NOMO-1 treated with DMSO at 0.1 percent for 48 hours (cell line): Measurements from ENCODE around the gene ATP2C1.
"Not testable (repeated sequence)": the region's sequence is repeated elsewhere in the genome, so short reads cannot be mapped to it uniquely, and the experiment has no call there.

ENCODE experiments used
- DNase-seq: peaks from one replicate; lab custom pipeline; 2025; ENCODE audit not compliant: unreplicated experiment; lab: John Stamatoyannopoulos, UW

ATP2C1 gene

DNA sequence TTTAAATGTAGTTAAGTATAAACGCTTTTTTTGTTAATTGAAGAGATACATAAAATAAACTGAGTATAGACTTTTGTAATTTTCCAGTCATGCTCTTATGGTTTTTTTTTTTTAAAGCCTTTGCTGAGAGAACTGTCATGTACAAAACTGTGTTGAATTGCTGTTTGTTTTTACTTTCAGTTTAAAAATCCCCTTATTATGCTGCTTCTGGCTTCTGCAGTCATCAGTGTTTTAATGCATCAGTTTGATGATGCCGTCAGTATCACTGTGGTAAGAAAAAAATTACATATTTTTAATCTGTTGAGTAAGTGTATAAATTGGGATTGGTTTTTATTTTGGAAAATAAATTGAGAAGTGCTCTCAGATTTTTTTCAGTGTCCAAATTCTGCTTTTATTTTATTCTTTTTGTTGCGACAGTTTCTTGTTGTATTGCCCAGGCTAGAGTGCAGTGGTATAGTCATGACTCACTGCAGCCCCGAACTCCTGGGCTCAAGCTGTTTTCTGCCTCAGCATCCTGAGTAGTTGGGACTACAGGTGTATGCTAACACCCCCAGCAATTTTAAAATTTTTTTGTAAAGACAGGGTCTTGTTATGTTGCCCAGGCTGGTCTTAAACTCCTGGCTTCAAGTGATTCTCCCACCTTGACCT, 40.7 kb downstream of the ATP2C1 start:
- no peak for DNase-seq

DNA sequence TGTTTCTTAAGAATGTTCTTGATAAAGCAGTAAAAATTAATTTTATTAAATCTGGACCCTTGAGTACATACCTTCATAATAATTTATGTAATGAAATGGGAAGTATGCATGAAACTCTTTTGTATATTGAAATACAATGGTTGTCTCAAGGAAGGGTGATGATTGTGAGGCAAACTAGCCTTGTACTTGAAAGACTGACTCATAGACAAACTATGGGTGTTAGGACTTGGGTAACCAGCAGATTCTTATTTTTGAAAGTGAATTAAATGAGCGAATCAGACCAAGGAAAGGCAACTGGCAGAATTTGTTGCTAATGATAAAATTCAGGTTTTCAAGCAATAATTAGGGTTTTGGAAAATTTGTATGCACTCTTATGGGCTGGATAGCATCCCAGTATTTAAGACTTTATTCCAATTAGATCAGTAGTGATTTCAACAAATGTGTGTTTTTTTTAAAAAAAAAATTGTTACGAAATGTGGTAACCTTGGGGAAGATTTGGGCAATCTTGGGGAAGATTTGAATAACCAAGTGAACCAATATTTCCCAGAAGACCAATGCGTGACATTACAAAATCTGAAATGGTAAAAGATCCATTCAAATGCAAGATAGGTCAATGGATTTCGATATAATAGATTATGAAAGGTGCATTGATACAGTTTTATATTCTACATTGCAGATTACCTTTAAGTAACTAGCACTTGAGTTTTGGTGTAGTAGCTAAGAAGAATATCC, 42.0 kb downstream of the ATP2C1 start:
- no peak for DNase-seq

DNA sequence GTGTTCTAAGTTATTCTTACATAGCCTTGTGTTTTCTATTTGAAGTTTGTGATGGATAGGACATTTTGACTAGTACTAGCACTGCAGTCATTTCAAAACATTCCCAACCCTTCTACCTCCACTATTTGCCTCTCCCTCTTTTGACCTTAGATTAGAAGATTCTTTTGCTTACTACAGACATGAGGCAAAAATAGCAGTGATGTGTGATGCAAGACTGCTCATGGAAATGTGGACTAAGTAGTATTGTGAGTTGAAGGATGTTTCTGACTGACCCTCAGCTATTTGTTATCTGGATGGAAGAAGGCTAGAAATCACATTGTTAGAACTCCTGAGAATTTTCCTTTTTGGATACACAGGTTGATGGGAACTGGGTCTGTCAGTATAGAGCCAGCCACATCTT, 45.9 kb downstream of the ATP2C1 start:
- DNase-seq = no peak

DNA sequence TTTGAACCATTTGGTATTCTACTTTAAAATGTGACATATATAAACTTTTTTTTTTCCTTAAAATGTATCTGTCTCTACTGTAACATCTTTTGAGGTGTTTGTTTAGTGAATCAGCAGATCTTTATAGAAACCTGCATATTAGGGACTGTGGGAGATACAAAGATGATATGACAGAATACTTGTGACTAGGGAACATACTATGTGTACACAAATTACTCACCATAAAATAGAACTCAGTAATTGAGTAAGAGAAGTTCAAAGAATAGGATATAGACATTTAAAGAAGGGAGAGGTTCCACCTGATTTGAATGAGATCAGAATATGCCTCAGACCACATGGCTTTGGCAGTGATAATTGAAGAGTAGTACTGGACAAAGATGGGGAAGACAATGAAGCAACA, 47.9 kb downstream of the ATP2C1 start:
- DNase-seq = no peak

DNA sequence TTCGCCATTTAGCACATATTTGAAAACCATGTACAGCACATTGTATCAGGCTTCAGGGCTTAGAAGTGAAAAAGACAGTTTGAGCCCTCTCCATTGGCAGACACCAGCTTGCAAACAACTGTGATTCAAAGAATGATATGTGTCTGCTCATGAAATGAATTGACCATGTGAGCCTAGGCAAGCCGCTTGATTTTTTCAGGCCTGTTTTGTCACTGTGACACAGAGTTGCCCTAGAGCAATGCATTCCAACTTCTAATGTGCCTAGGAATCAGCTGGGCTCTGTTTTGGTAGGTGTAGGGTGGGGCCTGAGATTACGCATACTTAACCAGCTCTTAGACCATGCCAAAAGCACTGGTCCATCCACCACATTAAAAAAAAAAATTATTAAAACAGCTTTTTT, 53.0 kb downstream of the ATP2C1 start:
- DNase-seq = no peak

DNA sequence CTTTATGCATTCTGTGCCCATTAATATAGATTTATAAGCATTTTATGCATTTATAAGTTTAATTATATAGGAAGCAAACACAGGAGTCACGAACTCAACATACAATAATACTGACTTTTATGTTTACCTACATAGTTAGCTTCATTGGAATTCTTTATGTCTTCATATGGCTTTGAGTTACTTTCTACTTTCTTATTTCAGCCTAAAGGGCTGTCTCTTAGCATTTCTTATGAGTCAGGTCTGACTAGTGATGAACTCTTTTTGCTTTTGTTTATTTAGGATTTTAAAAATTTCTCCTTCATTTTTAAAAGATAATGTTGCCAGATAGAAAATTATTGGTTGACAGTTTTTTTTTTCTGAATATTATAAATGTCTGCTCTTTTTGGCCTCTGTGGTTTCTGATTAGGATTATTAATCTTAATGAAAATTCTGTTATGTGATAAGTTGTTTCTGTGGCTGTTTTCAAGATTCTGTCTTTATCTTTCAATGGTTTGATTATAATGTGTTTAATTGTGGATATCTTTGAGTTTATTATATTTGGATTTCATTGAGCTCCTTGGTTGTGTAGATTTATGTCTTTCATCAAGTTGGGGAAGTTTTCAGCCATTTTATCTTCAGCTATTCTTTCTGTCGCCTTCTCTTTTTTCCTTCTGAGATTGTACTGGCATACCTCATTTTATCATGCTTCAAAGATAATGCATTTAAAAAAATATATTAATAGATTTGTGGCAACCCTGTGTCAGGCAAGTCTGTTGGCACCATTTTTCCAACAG, 54.3 kb downstream of the ATP2C1 start:
- no peak for DNase-seq

DNA sequence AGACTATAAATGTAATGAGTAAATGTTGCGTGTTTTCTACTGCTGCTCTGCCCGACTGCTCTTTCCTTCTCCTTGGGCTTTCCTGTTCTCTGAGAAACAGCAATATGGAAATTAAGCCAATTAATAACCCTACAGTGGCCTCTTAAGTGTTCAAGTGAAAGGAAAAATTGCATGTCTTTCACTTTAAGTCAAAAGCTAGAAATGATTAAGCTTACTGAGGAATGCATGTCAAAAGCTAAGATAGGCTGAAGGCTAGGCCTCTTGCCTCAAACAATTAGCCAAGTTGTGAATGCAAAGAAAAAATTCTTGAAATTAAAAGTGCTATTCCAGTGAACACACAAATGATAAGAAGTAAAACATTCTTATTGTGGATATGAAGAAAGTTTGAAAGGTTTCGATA, 55.0 kb downstream of the ATP2C1 start:
- no peak for DNase-seq

DNA sequence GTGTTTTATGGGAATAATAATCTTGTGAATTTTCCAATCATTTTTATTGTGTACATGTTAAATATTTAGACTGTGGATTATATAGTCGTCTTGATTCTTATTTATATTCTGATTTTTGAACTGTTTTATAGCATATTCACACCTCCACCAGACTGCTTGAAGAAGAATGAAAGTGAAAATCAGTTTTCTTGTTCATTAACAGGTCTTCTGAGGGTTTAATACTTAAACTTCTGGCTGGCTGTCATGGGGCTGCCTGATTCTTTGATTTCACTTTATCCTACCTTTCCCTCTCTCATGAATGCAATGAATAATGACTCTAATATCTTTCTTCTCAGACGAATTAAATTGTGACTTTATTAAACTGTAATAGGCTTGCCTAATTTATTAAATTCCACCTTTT, 56.2 kb downstream of the ATP2C1 start:
- DNase-seq = no peak

DNA sequence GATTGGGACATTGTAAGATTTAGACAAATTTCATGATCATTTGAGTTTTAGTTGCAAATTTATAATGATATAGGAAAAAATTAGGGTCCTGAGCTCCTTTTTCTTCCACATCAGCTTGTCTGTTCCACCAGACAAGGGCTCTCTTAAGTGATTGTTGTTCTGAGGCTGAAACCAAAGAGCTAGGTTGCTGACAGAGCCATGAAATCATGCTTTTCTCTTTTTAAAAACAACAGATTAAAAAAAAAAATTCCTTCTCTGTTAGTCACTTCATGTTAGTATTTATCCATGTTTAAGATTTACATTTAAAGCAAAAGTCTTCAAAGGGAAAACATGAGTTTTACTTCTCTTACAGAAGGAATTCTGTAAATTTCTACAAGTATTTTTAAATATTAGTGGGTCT, 56.8 kb downstream of the ATP2C1 start:
- DNase-seq = no peak

DNA sequence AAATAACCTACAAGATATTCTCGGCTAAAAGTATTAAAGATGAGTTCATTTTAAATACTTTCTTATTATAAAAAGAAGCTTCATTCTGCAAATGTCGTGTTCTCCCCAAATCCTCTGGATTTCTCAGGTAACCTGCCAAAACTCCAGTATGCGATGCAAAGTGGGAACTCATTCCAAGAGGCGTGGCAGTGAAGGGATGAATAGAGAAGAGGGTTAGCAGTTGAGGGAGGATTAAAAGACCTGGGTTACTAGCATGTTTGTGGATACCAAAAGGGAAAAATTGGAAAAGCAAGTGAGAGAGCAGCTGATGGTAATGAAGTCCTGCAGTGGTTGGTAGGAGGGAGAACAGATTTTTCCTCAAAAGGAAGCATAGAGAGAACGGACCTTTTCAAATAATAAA, 61.6 kb downstream of the ATP2C1 start:
- DNase-seq = no peak

DNA sequence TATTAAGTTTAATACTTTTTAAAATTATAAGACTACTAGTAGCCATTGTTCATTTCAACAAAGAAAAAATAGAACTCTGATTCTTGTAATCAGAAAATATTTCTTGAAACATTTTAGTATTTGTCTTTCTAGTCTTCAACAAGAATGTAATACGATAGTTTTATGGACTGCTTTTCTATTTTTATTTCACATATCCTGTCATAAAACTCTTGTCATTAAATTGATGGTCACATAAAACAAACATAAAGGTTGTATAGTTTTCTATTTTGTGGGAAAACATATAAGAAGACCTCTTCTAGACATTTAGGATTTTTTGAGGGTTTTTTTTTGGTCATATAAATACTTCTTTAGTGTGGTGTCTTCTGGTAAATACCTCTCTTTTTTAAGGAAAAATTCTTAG, 62.4 kb downstream of the ATP2C1 start:
- DNase-seq = no peak

DNA sequence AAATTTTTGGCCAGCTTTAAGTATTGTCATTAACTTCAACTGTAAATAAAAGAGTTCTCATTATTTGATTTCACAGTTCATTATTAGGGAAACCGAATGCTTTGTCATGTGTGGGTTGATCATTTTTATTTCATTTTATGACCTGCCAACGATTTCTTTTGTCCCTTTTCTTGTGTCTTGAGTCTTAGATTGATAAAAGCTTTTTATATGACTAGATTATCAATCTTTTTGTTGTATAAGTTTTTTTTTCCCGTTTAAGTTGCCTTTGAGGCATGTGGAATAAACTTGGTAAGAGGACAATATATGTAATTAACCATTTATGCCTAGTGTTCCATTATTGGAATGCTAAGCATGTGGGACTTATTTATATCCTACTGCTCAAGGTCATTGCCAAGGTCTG, 62.8 kb downstream of the ATP2C1 start:
- no peak for DNase-seq

DNA sequence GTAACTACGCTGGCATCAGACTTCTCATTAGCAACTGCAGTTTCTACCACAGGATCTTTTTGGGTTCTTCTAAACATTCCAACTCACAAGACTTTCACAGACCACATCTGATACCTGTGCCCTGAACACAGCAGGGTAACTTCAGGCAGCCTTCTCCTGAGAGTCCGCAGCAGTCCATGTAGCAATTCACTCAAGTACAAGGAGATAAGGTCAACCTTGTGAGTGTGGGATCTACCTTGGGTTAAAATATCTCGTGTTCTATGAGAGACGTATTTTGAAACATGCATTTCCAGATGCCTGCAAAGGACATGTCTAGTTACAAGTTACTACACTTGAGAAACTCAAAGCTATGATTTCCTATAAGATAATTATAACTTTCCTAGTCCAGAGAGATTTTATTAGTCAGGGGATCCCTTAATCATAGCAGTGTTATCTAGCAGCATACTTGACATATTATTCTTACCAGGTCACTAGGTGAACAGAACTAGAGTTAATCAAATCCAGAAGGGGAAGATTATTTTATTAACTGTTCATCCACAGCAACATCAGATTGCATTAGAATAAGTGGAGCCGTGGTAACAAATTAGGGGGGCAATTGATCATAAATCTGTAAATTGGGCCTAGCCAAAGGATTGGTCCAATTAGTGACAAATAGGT, 66.4 kb downstream of the ATP2C1 start:
- no peak for DNase-seq

DNA sequence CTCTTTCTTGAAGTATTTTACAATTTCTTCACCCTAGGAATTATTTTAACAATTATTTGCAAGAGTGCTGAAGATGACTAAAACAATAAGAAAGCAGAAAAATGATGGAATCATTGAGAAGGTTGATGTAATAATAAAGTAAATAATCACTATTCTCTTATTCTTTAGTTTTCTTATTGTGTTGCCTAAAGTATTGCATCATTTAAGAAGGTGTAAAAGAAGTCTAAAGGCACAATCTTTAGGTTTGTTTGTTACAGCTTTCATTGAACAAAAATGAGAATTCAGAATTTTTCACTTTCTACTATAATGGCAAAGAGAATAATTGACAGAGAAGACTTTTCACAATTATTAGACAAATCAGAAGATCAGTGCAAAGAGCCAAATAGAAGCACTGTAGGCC, 67.6 kb downstream of the ATP2C1 start:
- DNase-seq = no peak

DNA sequence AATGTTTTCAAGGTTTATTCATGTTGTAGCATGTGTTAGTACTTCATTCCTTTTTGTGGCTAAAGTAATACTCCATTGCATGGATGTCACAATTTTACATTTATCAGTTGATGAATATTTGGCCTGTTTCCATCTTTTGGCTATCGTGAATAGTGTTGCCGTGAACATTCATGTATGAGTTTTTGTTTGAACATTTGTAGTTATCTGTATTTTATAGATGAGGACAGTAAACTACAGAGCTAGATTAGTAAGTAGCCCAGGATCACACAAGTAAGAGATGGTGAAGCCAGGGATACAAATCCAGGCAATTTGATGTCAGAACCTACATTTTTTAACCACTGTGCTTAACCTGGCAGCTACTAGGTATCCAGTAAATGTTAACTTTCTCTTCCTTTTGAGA, 69.6 kb downstream of the ATP2C1 start:
- DNase-seq = no peak

DNA sequence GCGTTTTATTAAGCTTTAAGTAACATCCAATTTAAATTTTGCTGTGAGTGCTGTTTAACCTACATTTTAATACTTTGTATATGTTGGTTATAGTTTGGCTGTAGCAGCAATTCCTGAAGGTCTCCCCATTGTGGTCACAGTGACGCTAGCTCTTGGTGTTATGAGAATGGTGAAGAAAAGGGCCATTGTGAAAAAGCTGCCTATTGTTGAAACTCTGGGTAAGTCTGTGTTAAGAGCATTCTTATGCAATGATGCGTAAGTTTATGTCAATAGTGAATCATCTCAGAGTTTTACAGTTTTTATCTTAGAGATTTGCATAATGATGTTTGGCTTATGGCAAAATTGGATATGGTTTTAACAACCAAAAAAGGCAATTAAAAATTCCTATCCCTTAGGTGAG, 70.0 kb downstream of the ATP2C1 start:
- DNase-seq = peak; percentile 18

DNA sequence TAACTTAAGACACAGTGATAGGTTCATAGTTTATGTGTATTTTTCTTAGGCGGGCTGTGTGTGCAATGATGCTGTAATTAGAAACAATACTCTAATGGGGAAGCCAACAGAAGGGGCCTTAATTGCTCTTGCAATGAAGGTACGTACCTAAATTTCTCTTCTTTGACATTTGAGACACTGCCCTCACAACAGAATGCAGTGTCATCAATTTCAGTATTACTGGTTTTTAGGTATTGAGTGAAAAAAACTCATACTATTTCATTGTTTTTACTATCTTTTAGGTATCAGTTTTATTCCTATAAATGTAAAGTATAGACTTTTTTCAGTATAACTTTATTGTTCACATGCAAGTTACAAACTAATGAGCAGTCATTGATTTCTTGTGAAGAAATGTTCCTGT, 73.4 kb downstream of the ATP2C1 start:
- DNase-seq = no peak

DNA sequence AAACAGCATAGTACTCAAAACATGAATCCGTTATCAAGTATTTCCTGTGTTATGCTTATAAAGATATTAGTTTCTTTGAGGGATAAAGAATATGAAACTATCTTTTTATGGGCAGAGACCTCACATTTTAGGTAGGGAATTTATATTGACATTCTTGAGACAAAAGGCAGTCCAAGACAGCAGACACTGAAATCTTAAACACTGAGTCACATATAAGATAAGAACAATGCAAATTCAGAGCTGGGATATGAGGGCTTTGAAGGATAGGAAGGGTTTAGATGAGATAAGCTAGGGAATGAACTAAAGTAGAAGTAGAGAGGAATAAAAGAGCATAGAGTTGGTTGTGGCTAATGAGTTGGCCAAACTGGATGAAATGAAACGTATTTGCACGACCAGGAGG, 74.3 kb downstream of the ATP2C1 start:
- DNase-seq = no peak

DNA sequence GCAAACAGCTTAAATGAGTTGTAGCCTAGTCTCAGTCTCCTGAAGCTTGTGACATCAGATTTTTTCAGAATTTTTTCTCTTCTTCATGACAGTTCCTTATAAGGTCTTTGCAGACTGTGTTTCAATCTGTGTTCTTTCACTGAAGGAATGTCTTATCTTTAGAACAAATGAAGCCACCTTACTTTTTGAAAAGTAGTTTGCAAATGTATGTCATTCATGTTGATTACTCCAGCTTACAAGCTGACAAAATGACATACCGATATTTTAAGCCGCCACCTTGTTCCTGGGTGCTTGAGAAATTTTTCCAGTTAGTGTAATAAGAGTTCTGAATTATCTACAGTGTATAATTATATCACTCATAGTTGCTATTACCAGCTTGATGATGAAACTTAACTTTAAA, 75.7 kb downstream of the ATP2C1 start:
- DNase-seq = no peak

DNA sequence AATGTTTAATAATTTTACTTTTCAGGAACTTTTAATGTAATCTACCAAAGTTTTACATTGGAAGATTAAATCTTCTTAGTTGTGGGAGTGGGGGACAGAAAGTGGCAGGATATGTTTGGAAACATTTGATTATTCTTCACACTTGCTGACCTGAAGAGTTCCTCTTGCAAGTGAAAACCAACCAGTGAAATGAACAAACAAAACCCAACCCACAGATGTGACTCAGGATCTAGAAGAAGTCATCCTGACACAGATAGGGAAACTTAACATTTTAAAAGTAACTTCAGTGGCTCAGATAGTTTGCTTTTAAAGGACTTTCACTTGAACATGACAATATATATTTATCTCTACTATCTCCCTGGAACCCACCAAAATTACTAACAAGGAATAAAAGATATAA, 77.3 kb downstream of the ATP2C1 start:
- no peak for DNase-seq

DNA sequence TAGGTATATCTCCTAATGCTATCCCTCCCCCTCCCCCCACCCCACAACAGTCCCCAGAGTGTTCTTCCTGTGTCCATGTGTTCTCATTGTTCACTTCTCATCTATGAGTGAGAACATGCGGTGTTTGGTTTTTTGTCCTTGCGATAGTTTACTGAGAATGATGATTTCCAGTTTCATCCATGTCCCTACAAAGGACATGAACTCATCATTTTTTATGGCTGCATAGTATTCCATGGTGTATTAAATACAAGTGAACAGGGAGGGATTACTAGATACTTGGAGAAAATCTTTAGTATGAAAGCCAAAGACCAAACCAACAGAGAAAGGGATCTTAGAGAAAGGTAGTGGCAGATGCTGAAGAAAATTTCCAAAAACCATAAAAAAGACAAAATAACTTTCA, 78.7 kb downstream of the ATP2C1 start:
- not testable (repeated sequence) for DNase-seq

DNA sequence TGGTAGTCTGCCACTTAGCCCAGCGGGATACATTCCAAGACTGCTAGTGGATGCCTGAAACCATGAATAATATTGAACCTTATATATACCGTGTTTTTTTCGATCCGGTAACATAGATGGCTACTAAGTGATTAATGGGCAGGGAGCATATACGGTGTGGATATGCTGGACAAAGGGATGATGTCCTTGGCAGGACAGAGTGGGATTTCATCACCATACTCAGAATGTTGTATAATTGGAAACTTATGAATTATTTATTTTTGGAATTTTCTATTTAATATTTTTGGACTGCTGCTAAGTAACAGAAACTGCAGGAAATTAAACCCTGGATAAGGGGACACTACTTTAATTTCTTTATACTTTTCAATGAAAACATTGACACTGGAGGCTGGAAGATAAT, 79.5 kb downstream of the ATP2C1 start:
- no peak for DNase-seq
